T-helper 2 cell treated with Interferon-gamma antibody and Interleukin-4, amounts not matched to agents 5 μg/mL and 100 μg/mL, for 36 hours (primary cell): ENCODE results near the gene CFAP46.
A peak's percentile ranks its signal among the peaks of the same experiment; 100 is the strongest.
"Not testable (repeated sequence)": the region's sequence is repeated elsewhere in the genome, so short reads cannot be mapped to it uniquely, and the experiment has no call there.

ENCODE experiments used
- DNase-seq: peaks from one replicate; pipeline ENCODE4 v3.0.0; 2021; ENCODE audit warnings: low spot score
- H3K27ac Mint-ChIP-seq: one replicate; pipeline ENCODE4 v1.8.0; 2021; ENCODE audit warnings: mild to moderate bottlenecking, mixed read lengths
- H3K27me3 Mint-ChIP-seq: one replicate; pipeline ENCODE4 v1.8.0; 2021; ENCODE audit warnings: low read depth, mixed read lengths
- H3K36me3 Mint-ChIP-seq: one replicate; pipeline ENCODE4 v1.8.0; 2021; ENCODE audit warnings: low read depth, mixed read lengths
- H3K4me1 Mint-ChIP-seq: one replicate; pipeline ENCODE4 v1.8.0; 2021; ENCODE audit warnings: low read depth, mixed read lengths
- H3K4me3 Mint-ChIP-seq: one replicate; pipeline ENCODE4 v1.8.0; 2022; ENCODE audit warnings: mild to moderate bottlenecking, moderate library complexity, mixed read lengths
- H3K9me3 Mint-ChIP-seq: one replicate; pipeline ENCODE4 v1.8.0; 2021; ENCODE audit warnings: mixed read lengths

The CFAP46 gene

GRCh38 chr10:132845780-132846595, 96.4 kb downstream of the CFAP46 start:
- H3K27me3 Mint-ChIP-seq: peaks cover 10% of the 10 kb centered on the region
- peaks cover 3% of the 10 kb centered on the region for H3K36me3 Mint-ChIP-seq
- H3K9me3 Mint-ChIP-seq: peaks cover 11% of the 10 kb centered on the region
- peaks cover 3% of the 10 kb centered on the region for H3K4me1 Mint-ChIP-seq
- no peak overlapping the region for H3K27ac Mint-ChIP-seq
- no peak overlapping the region for H3K4me3 Mint-ChIP-seq
- no peak for DNase-seq

- Mint-ChIP-seq H3K9me3 (peaks cover 11% of the 10 kb centered on the region), H3K27ac (no peak overlapping the region), H3K36me3 (peaks cover 3% of the 10 kb centered on the region), H3K27me3 (peaks cover 10% of the 10 kb centered on the region), H3K4me3 (no peak overlapping the region), H3K4me1 (peaks cover 3% of the 10 kb centered on the region)
- DNase-seq: no peak
These were observed 97.3 kb downstream of the CFAP46 start for GRCh38 chr10:132845041-132845551.

GRCh38 chr10:132844069-132844809, 98.1 kb downstream of the CFAP46 start:
- H3K27me3 Mint-ChIP-seq: peaks cover 10% of the 10 kb centered on the region
- DNase-seq: no peak
- H3K4me1 Mint-ChIP-seq: peaks cover 3% of the 10 kb centered on the region
- H3K27ac Mint-ChIP-seq: no peak overlapping the region
- H3K4me3 Mint-ChIP-seq: no peak overlapping the region
- H3K36me3 Mint-ChIP-seq: peaks cover 3% of the 10 kb centered on the region
- H3K9me3 Mint-ChIP-seq: peaks cover 11% of the 10 kb centered on the region

- not testable (repeated sequence) for H3K27ac Mint-ChIP-seq, H3K27me3 Mint-ChIP-seq, H3K4me3 Mint-ChIP-seq, H3K36me3 Mint-ChIP-seq, H3K4me1 Mint-ChIP-seq, DNase-seq
- peaks cover 11% of the 10 kb centered on the region for H3K9me3 Mint-ChIP-seq
These were observed 99.1 kb downstream of the CFAP46 start for GRCh38 chr10:132843276-132843675.

- Mint-ChIP-seq H3K4me1 (no peaks in the 10 kb centered on the region), H3K36me3 (peaks cover 3% of the 10 kb centered on the region), H3K4me3 (no peak overlapping the region), H3K27ac (no peak overlapping the region), H3K9me3 (peaks cover 11% of the 10 kb centered on the region), H3K27me3 (no peaks in the 10 kb centered on the region)
- DNase-seq: no peak
These were observed 100.0 kb downstream of the CFAP46 start for GRCh38 chr10:132842397-132842796.

- Mint-ChIP-seq H3K9me3 (peaks cover 11% of the 10 kb centered on the region), H3K4me1 (no peaks in the 10 kb centered on the region), H3K36me3 (peaks cover 3% of the 10 kb centered on the region), H3K4me3 (no peak overlapping the region), H3K27me3 (no peaks in the 10 kb centered on the region), H3K27ac (no peak overlapping the region)
- DNase-seq: no peak
These were observed 100.8 kb downstream of the CFAP46 start for GRCh38 chr10:132841615-132841975.

- no peak overlapping the region for H3K27ac Mint-ChIP-seq
- no peaks in the 10 kb centered on the region for H3K27me3 Mint-ChIP-seq
- H3K4me3 Mint-ChIP-seq: no peak overlapping the region
- DNase-seq: no peak
- peaks cover 3% of the 10 kb centered on the region for H3K36me3 Mint-ChIP-seq
- H3K4me1 Mint-ChIP-seq: no peaks in the 10 kb centered on the region
- H3K9me3 Mint-ChIP-seq: peaks cover 11% of the 10 kb centered on the region
These were observed 101.4 kb downstream of the CFAP46 start for GRCh38 chr10:132840698-132841614.

- Mint-ChIP-seq H3K27me3 (no peaks in the 10 kb centered on the region), H3K9me3 (peaks cover 11% of the 10 kb centered on the region), H3K4me3 (no peak overlapping the region), H3K27ac (no peak overlapping the region), H3K36me3 (peaks cover 3% of the 10 kb centered on the region), H3K4me1 (no peaks in the 10 kb centered on the region)
- no peak for DNase-seq
These were observed 103.3 kb downstream of the CFAP46 start for GRCh38 chr10:132839061-132839460.

GRCh38 chr10:132838346-132838970, 103.9 kb downstream of the CFAP46 start:
- H3K9me3 Mint-ChIP-seq: peaks cover 11% of the 10 kb centered on the region
- H3K4me3 Mint-ChIP-seq: no peak overlapping the region

GRCh38 chr10:132837905-132838304, 104.5 kb downstream of the CFAP46 start:
- Mint-ChIP-seq H3K27me3 (no peaks in the 10 kb centered on the region), H3K4me3 (no peak overlapping the region), H3K9me3 (peaks cover 11% of the 10 kb centered on the region), H3K27ac (no peak overlapping the region), H3K4me1 (no peaks in the 10 kb centered on the region), H3K36me3 (peaks cover 3% of the 10 kb centered on the region)
- no peak for DNase-seq

More at GRCh38 chr10:132838346-132838970, 103.9 kb downstream of the CFAP46 start:
- no peak overlapping the region for H3K27ac Mint-ChIP-seq
- peaks cover 3% of the 10 kb centered on the region for H3K36me3 Mint-ChIP-seq
- DNase-seq: no peak
- H3K27me3 Mint-ChIP-seq: no peaks in the 10 kb centered on the region
- H3K4me1 Mint-ChIP-seq: no peaks in the 10 kb centered on the region

GRCh38 chr10:132836832-132837540, 105.4 kb downstream of the CFAP46 start:
- peaks cover 2% of the 10 kb centered on the region for H3K9me3 Mint-ChIP-seq
- H3K27me3 Mint-ChIP-seq: no peaks in the 10 kb centered on the region
- H3K36me3 Mint-ChIP-seq: no peaks in the 10 kb centered on the region
- no peak overlapping the region for H3K27ac Mint-ChIP-seq
- DNase-seq: peak; percentile 7
- no peaks in the 10 kb centered on the region for H3K4me1 Mint-ChIP-seq
- no peak overlapping the region for H3K4me3 Mint-ChIP-seq

GRCh38 chr10:132836248-132836831, 106.0 kb downstream of the CFAP46 start:
- Mint-ChIP-seq H3K36me3 (no peaks in the 10 kb centered on the region), H3K27me3 (no peaks in the 10 kb centered on the region), H3K4me3 (no peak overlapping the region), H3K27ac (no peak overlapping the region), H3K4me1 (no peaks in the 10 kb centered on the region), H3K9me3 (no peaks in the 10 kb centered on the region)
- no peak for DNase-seq
